ENCODE measurements around the gene POGLUT3. TPM values are rescaled to one million over a fixed set of nuclear protein-coding genes. Genes with fewer than 3 reads are reported as not detected.

The POGLUT3 gene
- total RNA-seq, 6 experiments from 2014 or later: 24.1 to 50.4 (median 43.3) TPM

GRCh38 chr11:108530426-108530825 lies 32.2 kb upstream of the POGLUT3 start:
- Mint-ChIP-seq H3K36me3 (ENCODE audit: low read depth) (no peaks in the 10 kb centered on the region), H3K4me3 (no peak overlapping the region), H3K9me3 (no peaks in the 10 kb centered on the region), H3K27me3 (ENCODE audit: insufficient read depth) (peaks cover 17% of the 10 kb centered on the region), H3K27ac (no peak overlapping the region), H3K4me1 (ENCODE audit: low read depth) (no peaks in the 10 kb centered on the region)
- TF ChIP-seq CTCF (IDR thresholded peaks at IDR 0.05): no peak
- DNase-seq: no peak

- Mint-ChIP-seq H3K36me3 (ENCODE audit: low read depth) (no peaks in the 10 kb centered on the region), H3K4me1 (ENCODE audit: low read depth) (no peaks in the 10 kb centered on the region), H3K4me3 (no peak overlapping the region), H3K9me3 (no peaks in the 10 kb centered on the region), H3K27me3 (ENCODE audit: insufficient read depth) (peaks cover 13% of the 10 kb centered on the region; the same call in 1 of the 2 replicates), H3K27ac (no peak overlapping the region)
- TF ChIP-seq CTCF (IDR thresholded peaks at IDR 0.05): no peak
- DNase-seq: no peak
These were observed 29.2 kb upstream of the POGLUT3 start for GRCh38 chr11:108527382-108527781.

- no peak for DNase-seq
- H3K4me3 Mint-ChIP-seq: no peak overlapping the region
- H3K4me1 Mint-ChIP-seq (ENCODE audit: low read depth): no peaks in the 10 kb centered on the region
- TF ChIP-seq CTCF (IDR thresholded peaks at IDR 0.05): no peak
- no peaks in the 10 kb centered on the region for H3K9me3 Mint-ChIP-seq
- H3K27me3 Mint-ChIP-seq (ENCODE audit: insufficient read depth): peaks cover 10% of the 10 kb centered on the region; the same call in 1 of the 2 replicates
- H3K27ac Mint-ChIP-seq: no peak overlapping the region
- no peaks in the 10 kb centered on the region for H3K36me3 Mint-ChIP-seq (ENCODE audit: low read depth)
These were observed 27.0 kb upstream of the POGLUT3 start for GRCh38 chr11:108525161-108525560.

GRCh38 chr11:108524422-108524821 lies 26.2 kb upstream of the POGLUT3 start:
- H3K27ac Mint-ChIP-seq: no peak overlapping the region
- no peaks in the 10 kb centered on the region for H3K36me3 Mint-ChIP-seq (ENCODE audit: low read depth)
- no peak for TF ChIP-seq CTCF (IDR thresholded peaks at IDR 0.05)
- no peak overlapping the region for H3K4me3 Mint-ChIP-seq
- peaks cover 9% of the 10 kb centered on the region; the same call in 1 of the 2 replicates for H3K27me3 Mint-ChIP-seq (ENCODE audit: insufficient read depth)
- H3K9me3 Mint-ChIP-seq: no peaks in the 10 kb centered on the region
- DNase-seq: no peak
- H3K4me1 Mint-ChIP-seq (ENCODE audit: low read depth): no peaks in the 10 kb centered on the region

- H3K9me3 Mint-ChIP-seq: no peaks in the 10 kb centered on the region
- no peak overlapping the region for H3K4me3 Mint-ChIP-seq
- no peak for TF ChIP-seq CTCF (IDR thresholded peaks at IDR 0.05)
- peaks cover 10% of the 10 kb centered on the region for H3K27me3 Mint-ChIP-seq (ENCODE audit: insufficient read depth)
- no peak for DNase-seq
- H3K4me1 Mint-ChIP-seq (ENCODE audit: low read depth): no peaks in the 10 kb centered on the region
- H3K27ac Mint-ChIP-seq: no peak overlapping the region
- H3K36me3 Mint-ChIP-seq (ENCODE audit: low read depth): no peaks in the 10 kb centered on the region
These were observed 24.1 kb upstream of the POGLUT3 start for GRCh38 chr11:108522318-108522717.

GRCh38 chr11:108518581-108518980 lies 20.4 kb upstream of the POGLUT3 start:
- no peak overlapping the region for H3K27ac Mint-ChIP-seq
- no peaks in the 10 kb centered on the region for H3K9me3 Mint-ChIP-seq

More at GRCh38 chr11:108518581-108518980, 20.4 kb upstream of the POGLUT3 start:
- Mint-ChIP-seq H3K4me3 (no peak overlapping the region), H3K4me1 (ENCODE audit: low read depth) (no peaks in the 10 kb centered on the region), H3K36me3 (ENCODE audit: low read depth) (peaks cover 7% of the 10 kb centered on the region; the same call in 1 of the 2 replicates), H3K27me3 (ENCODE audit: insufficient read depth) (peaks cover 6% of the 10 kb centered on the region)
- DNase-seq: no peak
- no peak for TF ChIP-seq CTCF (IDR thresholded peaks at IDR 0.05)

Measured in HFFc6 (cell line).